Stimulated activated CD8-positive, alpha-beta memory T cell treated with anti-CD3 and anti-CD28 coated beads, Interleukin-7, amount 100 ng/mL, for 4 hours (primary cell): Measurements from ENCODE around the gene SLC27A4.
"Not testable (repeated sequence)": the region's sequence is repeated elsewhere in the genome, so short reads cannot be mapped to it uniquely, and the experiment has no call there.

Source experiments
- DNase-seq, 2 donors: peaks; one replicate each; pipeline ENCODE4 v3.0.0-alpha.2; 2020; ENCODE audit warnings: low read depth in 2 of 2

SLC27A4 gene

GRCh38 chr9:128324401-128324800 lies 15.9 kb upstream of the SLC27A4 start:
- no peak for DNase-seq

- DNase-seq: no peak
Measured at GRCh38 chr9:128325629-128326028, 14.7 kb upstream of the SLC27A4 start.

GRCh38 chr9:128333451-128333869 lies 6.9 kb upstream of the SLC27A4 start:
- no peak for DNase-seq

GRCh38 chr9:128335161-128335560 lies 5.2 kb upstream of the SLC27A4 start:
- DNase-seq: no peak

GRCh38 chr9:128335914-128336313 lies 4.4 kb upstream of the SLC27A4 start:
- DNase-seq: no peak

- DNase-seq: no peak
Measured at GRCh38 chr9:128337936-128338335, 2.4 kb upstream of the SLC27A4 start.

- DNase-seq: not testable (repeated sequence)
Measured at GRCh38 chr9:128338852-128339614, 1.3 kb upstream of the SLC27A4 start.

- DNase-seq: no peak
Measured at GRCh38 chr9:128340691-128341434, 536 bp downstream of the SLC27A4 start.

- peak; percentile 58 to 59 for DNase-seq
Measured at GRCh38 chr9:128341435-128341849, 1.1 kb downstream of the SLC27A4 start.

GRCh38 chr9:128342971-128343680 lies 2.8 kb downstream of the SLC27A4 start:
- DNase-seq: no peak

GRCh38 chr9:128343855-128344254 lies 3.5 kb downstream of the SLC27A4 start:
- DNase-seq: no peak

GRCh38 chr9:128344931-128345605 lies 4.7 kb downstream of the SLC27A4 start:
- no peak for DNase-seq

- DNase-seq: no peak
Measured at GRCh38 chr9:128349125-128349524, 8.8 kb downstream of the SLC27A4 start.

- DNase-seq: no peak
Measured at GRCh38 chr9:128349772-128350171, 9.4 kb downstream of the SLC27A4 start.

- DNase-seq: no peak
Measured at GRCh38 chr9:128355451-128355850, 15.1 kb downstream of the SLC27A4 start.

- DNase-seq: no peak
Measured at GRCh38 chr9:128358090-128358489, 17.8 kb downstream of the SLC27A4 start.

GRCh38 chr9:128358861-128359260 lies 18.5 kb downstream of the SLC27A4 start:
- no peak for DNase-seq

- no peak for DNase-seq
Measured at GRCh38 chr9:128360826-128361225, 20.5 kb downstream of the SLC27A4 start.

- no peak for DNase-seq
Measured at GRCh38 chr9:128361296-128361985, 21.1 kb downstream of the SLC27A4 start.

GRCh38 chr9:128361986-128362646 lies 21.8 kb downstream of the SLC27A4 start:
- peak; percentile 36 to 41 for DNase-seq

GRCh38 chr9:128362774-128363173 lies 22.4 kb downstream of the SLC27A4 start:
- DNase-seq: no peak
